ENCODE results near the gene LCN1. TPM values are rescaled to one million over a fixed set of nuclear protein-coding genes. Genes with fewer than 3 reads are reported as not detected.

Gene LCN1
- total and polyA plus RNA-seq, 2 of the 4 experiments (the other 2 are of a cell fraction): not detected

GRCh38 chr9:135502873-135503321 lies 18.3 kb upstream of the LCN1 start:
- H2AK9ac ChIP-seq (replicated peaks; ENCODE audit: low read depth, low read length, poor library complexity): no peak overlapping the region
- ChIA-PET POLR2A (ENCODE audit: unreplicated experiment) (no interaction called here), CTCF (no interaction called here)
- H3K9ac ChIP-seq (ENCODE audit: low read depth, low read length): no peak overlapping the region
- TF ChIP-seq BHLHE40 (IDR thresholded peaks at IDR 0.05; ENCODE audit: low read depth, low read length) (no peak), POLR2A (IDR thresholded peaks at IDR 0.05; ENCODE audit: low read depth, low read length) (no peak), CHD1 (IDR thresholded peaks at IDR 0.05; ENCODE audit: low read depth, low read length) (no peak), MAZ (IDR thresholded peaks at IDR 0.05; ENCODE audit: borderline replicate concordance, low read depth, low read length) (no peak), MAFK (IDR thresholded peaks at IDR 0.05; ENCODE audit: low read depth, low read length) (no peak), ELK1 (IDR thresholded peaks at IDR 0.05; ENCODE audit: borderline replicate concordance, low read depth, low read length) (no peak), MXI1 (IDR thresholded peaks at IDR 0.05; ENCODE audit: borderline replicate concordance, low read depth, low read length) (no peak), SMC3 (IDR thresholded peaks at IDR 0.05; ENCODE audit: low read depth, low read length) (no peak), RCOR1 (IDR thresholded peaks at IDR 0.05; ENCODE audit: insufficient replicate concordance, low read length) (no peak), FOS (IDR thresholded peaks at IDR 0.05; ENCODE audit: low read depth, low read length) (no peak), CEBPB (IDR thresholded peaks at IDR 0.05; ENCODE audit: low read depth, low read length) (no peak)
- no peak overlapping the region for H2AFZ ChIP-seq (replicated peaks; ENCODE audit: low read length, poor library complexity)
- H2BK15ac ChIP-seq (ENCODE audit: low read depth, low read length): no peak overlapping the region
- no peak overlapping the region for H4K8ac ChIP-seq (ENCODE audit: low read depth in 2 of 2, low read length in 2 of 2)
- H3K56ac ChIP-seq (ENCODE audit: extremely low read depth, insufficient read depth, low read length): no peak overlapping the region
- ATAC-seq (ENCODE audit: low read depth) (no peak), DNase-seq (no peak)
- intact Hi-C loops (cut with micrococcal nuclease): no loop called here
- H3K4ac ChIP-seq (ENCODE audit: low read depth, low read length): no peak overlapping the region
- H4K91ac ChIP-seq (ENCODE audit: insufficient read depth, low read depth, low read length): no peak overlapping the region
- in situ Hi-C loops (cut with MboI; ENCODE audit: low sequenced_read_pairs): no loop called here
- dilution Hi-C loops (cut with HindIII; ENCODE audit: low sequenced_read_pairs, unreplicated experiment): no loop called here
- H4K5ac ChIP-seq (ENCODE audit: low read depth, low read length): no peak overlapping the region
- no peak overlapping the region for H2AK5ac ChIP-seq (ENCODE audit: low read depth, low read length)
- 100% methylated on average over 3 of the region's 16 CpGs; no CpG with 5 or more reads in 1 of the 2 experiments for WGBS, 2 experiments (ENCODE audit: extremely low coverage in 2 of 2, insufficient read length in 1 of 2)
- H3K18ac ChIP-seq (ENCODE audit: low read depth, low read length): no peak overlapping the region
- H3K27ac ChIP-seq (ENCODE audit: insufficient read depth, low read length): no peak overlapping the region
- H3K4me3 ChIP-seq (ENCODE audit: insufficient read depth, low read depth, low read length): no peak overlapping the region
- H3K4me2 ChIP-seq (ENCODE audit: low read depth, low read length): no peak overlapping the region
- H3K4me1 ChIP-seq (ENCODE audit: control insufficient read depth, insufficient read depth, low read length): peaks cover 6% of the 10 kb centered on the region; the same call in 1 of the 2 replicates
- H3K79me1 ChIP-seq (ENCODE audit: low read depth in 1 of 2, low read length in 2 of 2): peaks cover 4 to 37% of the 10 kb centered on the region in 2 experiments
- no TSS peak for BruUV-seq (replicated peaks)
- peaks cover 27% of the 10 kb centered on the region for H3K36me3 ChIP-seq (ENCODE audit: control insufficient read depth, insufficient read depth, low read length)
- no peak overlapping the region for H2BK5ac ChIP-seq (ENCODE audit: low read depth, low read length, poor library complexity, severe bottlenecking)
- H3K27me3 ChIP-seq (ENCODE audit: control insufficient read depth, insufficient read depth, low read length): no peaks in the 10 kb centered on the region
- H4K20me1 ChIP-seq (ENCODE audit: insufficient read depth, low read length): peaks cover 35% of the 10 kb centered on the region
- no peak overlapping the region for H2BK120ac ChIP-seq (ENCODE audit: low read depth, low read length)
- no peak overlapping the region for H3K23ac ChIP-seq (ENCODE audit: low read depth, low read length)
- H3K9me1 ChIP-seq (ENCODE audit: insufficient read depth, low read length): no peaks in the 10 kb centered on the region
- H2BK20ac ChIP-seq (ENCODE audit: low read depth, low read length): no peak overlapping the region
- H3K9me3 ChIP-seq (ENCODE audit: control insufficient read depth, insufficient read depth, low read length): no peaks in the 10 kb centered on the region
- no peak overlapping the region for H3K14ac ChIP-seq (replicated peaks; ENCODE audit: low read depth, low read length)

Measured in IMR-90 (cell line).